Gastrocnemius medialis (tissue), 4 donors: Measurements from ENCODE around the gene SREBF1.

Source experiments
- CTCF ChIP-seq, 5 experiments: fragments of 450-650 bp in 3 of 5; fragments of 200-600 bp in 2 of 5; sonication (generic) in 2 of 5; IDR thresholded peaks in 4 of 5; conservative IDR thresholded peaks in 1 of 5; 1 replicate in 4 of 5; 2 replicates in 1 of 5; pipeline ENCODE4 v1.5.1; 2016 to 2019; ENCODE audit warnings: antibody characterized with exemption in 5 of 5, mild to moderate bottlenecking in 3 of 5, moderate library complexity in 3 of 5
- POLR2A ChIP-seq, 2 donors: fragments of 450-650 bp; IDR thresholded peaks; one replicate each; pipeline ENCODE4 v1.6.1; 2017; ENCODE audit warnings: antibody characterized with exemption in 2 of 2, mild to moderate bottlenecking in 2 of 2, moderate library complexity in 2 of 2

DNA sequence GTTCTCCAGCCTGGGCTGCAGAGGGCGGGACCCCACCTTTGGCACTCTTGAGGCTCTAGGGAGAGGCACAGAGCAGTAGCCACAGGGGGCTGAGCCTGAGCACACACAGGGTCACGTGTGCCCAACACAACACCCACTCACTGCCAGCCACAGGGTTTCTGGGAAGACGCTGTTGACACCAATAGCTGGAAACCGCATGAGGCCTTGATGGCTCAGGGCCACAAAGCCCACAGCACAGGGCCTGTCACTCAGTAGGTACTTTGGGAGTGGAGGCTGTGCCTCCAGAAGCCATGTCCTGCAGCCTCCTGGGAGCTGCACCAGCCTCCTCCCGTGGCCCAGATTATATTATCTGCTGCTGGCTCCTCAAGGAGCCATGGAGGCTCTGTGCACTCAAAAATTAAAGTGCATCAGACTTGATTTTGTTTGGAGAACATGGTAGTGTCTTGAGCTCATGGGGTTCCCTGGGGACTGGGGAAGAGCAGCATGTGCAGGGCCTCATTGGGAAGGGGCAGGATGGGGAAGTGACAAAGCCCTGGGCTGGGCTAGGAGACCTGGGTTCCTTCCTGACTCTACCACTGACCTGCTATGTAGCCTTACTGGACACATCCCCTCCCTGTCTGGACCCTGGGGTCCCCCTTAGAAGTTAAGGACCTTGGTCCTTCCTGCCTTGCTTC, 12.5 kb upstream of the SREBF1 start:
- TF ChIP-seq CTCF (IDR thresholded peaks at IDR 0.05 in 4 of 5, conservative IDR thresholded peaks at IDR 0.05 in 1 of 5) (no peak), POLR2A (IDR thresholded peaks at IDR 0.05) (no peak)
